ENCODE results near the gene ITCH.

GRCh38 chr20:34449674-34450592 is 86.9 kb downstream of the ITCH start:
- no peak for TF ChIP-seq CTCF (IDR thresholded peaks at IDR 0.05 in 2 of 3, conservative IDR thresholded peaks at IDR 0.05 in 1 of 3; ENCODE audit: borderline replicate concordance in 1 of 3, insufficient read depth in 1 of 3, low read depth in 2 of 3, low read length in 2 of 3)
- no peak for TF ChIP-seq EZH2phosphoT487 (IDR thresholded peaks at IDR 0.05; ENCODE audit: borderline replicate concordance)
- TF ChIP-seq EZH2 (IDR thresholded peaks at IDR 0.05): no peak
